ENCODE measurements around the gene VGLL3. TPM values are rescaled to one million over a fixed set of nuclear protein-coding genes. Genes with fewer than 3 reads are reported as not detected.

The VGLL3 gene
- total and polyA plus RNA-seq, 2 experiments from 2014 or later, result 0.06 to 0.29 TPM

DNA sequence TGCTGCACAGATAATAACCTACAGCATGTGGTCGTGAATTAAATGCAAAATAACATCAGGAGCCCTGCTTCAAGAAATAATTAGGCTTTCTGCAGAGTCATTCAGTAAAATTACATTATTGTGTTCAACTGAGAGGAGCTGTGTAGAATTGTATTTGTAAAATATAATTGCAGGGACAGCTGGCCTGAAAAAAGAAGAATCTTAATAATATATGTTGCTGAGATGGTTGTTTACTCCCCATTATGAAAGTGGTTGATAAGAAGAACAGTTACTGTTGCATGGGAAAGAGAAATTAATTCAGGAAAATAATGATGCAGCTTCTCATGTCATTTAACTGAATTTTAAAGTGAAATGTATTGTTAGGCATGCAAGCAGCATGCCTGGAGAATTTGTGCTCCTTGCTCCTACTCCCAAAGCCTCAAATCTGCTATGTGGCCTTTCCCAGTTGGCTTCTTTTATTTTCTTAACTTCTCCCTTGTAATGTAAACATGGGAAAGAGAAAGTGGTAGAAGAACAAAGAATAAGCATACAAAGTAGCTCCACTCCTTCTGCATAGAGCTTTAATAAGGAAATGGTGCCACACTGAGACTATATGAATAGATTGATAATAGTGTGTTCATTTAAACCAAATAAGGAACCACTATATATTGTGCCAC, 100.1 kb downstream of the VGLL3 start:
- Histone ChIP-seq H3K9me3 (ENCODE audit: low read depth) (no peaks in the 10 kb centered on the region), H3K27ac (no peak overlapping the region), H3K4me3 (no peak overlapping the region), H3K36me3 (no peaks in the 10 kb centered on the region), H3K27me3 (no peaks in the 10 kb centered on the region), H3K4me1 (ENCODE audit: low read depth) (no peaks in the 10 kb centered on the region)
- TF ChIP-seq, protein P1, sequence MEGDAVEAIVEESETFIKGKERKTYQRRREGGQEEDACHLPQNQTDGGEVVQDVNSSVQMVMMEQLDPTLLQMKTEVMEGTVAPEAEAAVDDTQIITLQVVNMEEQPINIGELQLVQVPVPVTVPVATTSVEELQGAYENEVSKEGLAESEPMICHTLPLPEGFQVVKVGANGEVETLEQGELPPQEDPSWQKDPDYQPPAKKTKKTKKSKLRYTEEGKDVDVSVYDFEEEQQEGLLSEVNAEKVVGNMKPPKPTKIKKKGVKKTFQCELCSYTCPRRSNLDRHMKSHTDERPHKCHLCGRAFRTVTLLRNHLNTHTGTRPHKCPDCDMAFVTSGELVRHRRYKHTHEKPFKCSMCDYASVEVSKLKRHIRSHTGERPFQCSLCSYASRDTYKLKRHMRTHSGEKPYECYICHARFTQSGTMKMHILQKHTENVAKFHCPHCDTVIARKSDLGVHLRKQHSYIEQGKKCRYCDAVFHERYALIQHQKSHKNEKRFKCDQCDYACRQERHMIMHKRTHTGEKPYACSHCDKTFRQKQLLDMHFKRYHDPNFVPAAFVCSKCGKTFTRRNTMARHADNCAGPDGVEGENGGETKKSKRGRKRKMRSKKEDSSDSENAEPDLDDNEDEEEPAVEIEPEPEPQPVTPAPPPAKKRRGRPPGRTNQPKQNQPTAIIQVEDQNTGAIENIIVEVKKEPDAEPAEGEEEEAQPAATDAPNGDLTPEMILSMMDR (IDR thresholded peaks at IDR 0.05; ENCODE audit: low read depth, low read length), result no peak
- no peak for DNase-seq (ENCODE audit: low read depth in 1 of 2, low spot score in 1 of 2)

Other genes starting within 250 kb of the VGLL3 start
- 20.0 and 25.2 TPM in 2 replicates for gene CHMP2B, start 236.2 kb upstream of the VGLL3 start, total RNA-seq
- 48.3 and 60.2 TPM in 2 replicates for gene CHMP2B, start 236.2 kb upstream of the VGLL3 start, polyA plus RNA-seq

Data from cardiac muscle cell (in vitro differentiated cells and primary cell).